GM23338 (cell line): ENCODE measurements around the gene PANK4. TPM values are rescaled to one million over a fixed set of nuclear protein-coding genes. Genes with fewer than 3 reads are reported as not detected.
A peak's percentile ranks its signal among the peaks of the same experiment; 100 is the strongest.

ENCODE experiments used
- ATAC-seq: fragments of 200-7000 bp; cut with Tn5 transposase; 3 replicates; pipeline ENCODE4 v1.9.1; 2020
- DNase-seq: peaks from one replicate; pipeline ENCODE4 v3.0.0-alpha.2; 2015; ENCODE audit warnings: low spot score
- H2AFZ ChIP-seq: fragments of 200-600 bp; sonication (generic); 2 replicates; pipeline ENCODE4 v1.8.0; 2016; ENCODE audit warnings: antibody characterized with exemption, mild to moderate bottlenecking, moderate library complexity
- H3F3A ChIP-seq: fragments of 200-600 bp; sonication (generic); replicated peaks from 2 replicates; pipeline ENCODE4 v1.8.0; 2017; ENCODE audit warnings: antibody characterized with exemption, mixed run types, low read depth
- H3K27ac ChIP-seq: fragments of 200-600 bp; sonication (generic); 2 replicates; pipeline ENCODE4 v1.6.1; 2016; ENCODE audit warnings: low read depth
- H3K27me3 ChIP-seq: fragments of 200-600 bp; sonication (generic); 2 replicates; pipeline ENCODE4 v1.8.0; 2016; ENCODE audit warnings: mild to moderate bottlenecking, mixed run types, moderate library complexity; ENCODE audit not compliant: insufficient read depth
- H3K36me3 ChIP-seq: fragments of 200-600 bp; sonication (generic); 2 replicates; pipeline ENCODE4 v1.8.0; 2016; ENCODE audit warnings: mild to moderate bottlenecking; ENCODE audit not compliant: insufficient read depth
- H3K4me1 ChIP-seq: fragments of 200-600 bp; sonication (generic); 2 replicates; pipeline ENCODE4 v1.8.0; 2016; ENCODE audit warnings: mild to moderate bottlenecking, moderate library complexity; ENCODE audit not compliant: insufficient read depth
- H3K4me2 ChIP-seq: fragments of 200-600 bp; sonication (generic); 2 replicates; pipeline ENCODE4 v1.7.1; 2017; ENCODE audit warnings: mixed run types
- H3K4me3 ChIP-seq: fragments of 200-600 bp; sonication (generic); 2 replicates; pipeline ENCODE4 v1.6.1; 2016; ENCODE audit warnings: mixed run types
- H3K79me2 ChIP-seq: fragments of 200-600 bp; sonication (generic); replicated peaks from 2 replicates; pipeline ENCODE4 v1.8.0; 2017; ENCODE audit warnings: mild to moderate bottlenecking; ENCODE audit not compliant: insufficient read depth
- H3K9me2 ChIP-seq: fragments of 200-600 bp; sonication (generic); 2 replicates; pipeline ENCODE4 v1.8.0; 2017; ENCODE audit not compliant: insufficient read depth
- H4K20me1 ChIP-seq: fragments of 200-600 bp; sonication (generic); replicated peaks from 2 replicates; pipeline ENCODE4 v1.8.0; 2017; ENCODE audit warnings: mild to moderate bottlenecking; ENCODE audit not compliant: insufficient read depth
- H3K27ac Mint-ChIP-seq: 2 replicates; pipeline ENCODE4 v1.8.0; 2020; ENCODE audit warnings: inconsistent platforms, mild to moderate bottlenecking, moderate library complexity, mixed read lengths
- H3K27me3 Mint-ChIP-seq: 3 replicates; pipeline ENCODE4 v1.8.0; 2022; ENCODE audit warnings: low read depth, mild to moderate bottlenecking, moderate library complexity, mixed read lengths, inconsistent platforms; ENCODE audit not compliant: insufficient read depth, poor library complexity
- H3K36me3 Mint-ChIP-seq: 3 replicates; pipeline ENCODE4 v1.8.0; 2021; ENCODE audit warnings: low read depth, mild to moderate bottlenecking, inconsistent platforms, moderate library complexity, mixed read lengths
- H3K4me1 Mint-ChIP-seq: 3 replicates; pipeline ENCODE4 v1.8.0; 2020; ENCODE audit warnings: mild to moderate bottlenecking, inconsistent platforms, mixed read lengths
- H3K4me3 Mint-ChIP-seq: 3 replicates; pipeline ENCODE4 v1.8.0; 2021; ENCODE audit warnings: moderate library complexity, mild to moderate bottlenecking, inconsistent platforms, mixed read lengths
- H3K9me3 Mint-ChIP-seq: 3 replicates; pipeline ENCODE4 v1.8.0; 2020; ENCODE audit warnings: moderate library complexity, mild to moderate bottlenecking, inconsistent platforms, mixed read lengths
- CREB1 ChIP-seq: fragments of 250-450 bp; sonication (Bioruptor Pico); IDR thresholded peaks from 2 replicates; pipeline ENCODE4 v1.5.0; 2020; ENCODE audit warnings: low read depth, mild to moderate bottlenecking, moderate library complexity
- CTCF ChIP-seq, 2 experiments: fragments of 200-600 bp in 1 of 2; sonication (generic) in 1 of 2; conservative IDR thresholded peaks; 2 replicates each; pipeline versions ENCODE4 v1.5.1 to v1.6.1; 2016 to 2017; ENCODE audit warnings: antibody characterized with exemption in 2 of 2, low read depth in 2 of 2, mild to moderate bottlenecking in 2 of 2, moderate library complexity in 1 of 2
- ETS1 ChIP-seq: IDR thresholded peaks from 2 replicates; pipeline ENCODE4 v1.6.1; 2016; ENCODE audit warnings: antibody characterized with exemption
- EZH2 ChIP-seq: fragments of 200-600 bp; sonication (generic); IDR thresholded peaks from one replicate; pipeline ENCODE4 v1.8.0; 2017; ENCODE audit warnings: antibody characterized with exemption, mild to moderate bottlenecking, low read depth; ENCODE audit not compliant: unreplicated experiment
- EZH2phosphoT487 ChIP-seq: fragments of 200-600 bp; sonication (generic); IDR thresholded peaks from one replicate; pipeline ENCODE4 v1.8.1; 2018; ENCODE audit warnings: antibody characterized with exemption; ENCODE audit not compliant: unreplicated experiment
- JUNB ChIP-seq: IDR thresholded peaks from one replicate; pipeline ENCODE4 v1.6.1; 2016; ENCODE audit warnings: antibody characterized with exemption; ENCODE audit not compliant: unreplicated experiment
- NANOG ChIP-seq: IDR thresholded peaks from 2 replicates; pipeline ENCODE4 v1.6.1; 2016; ENCODE audit warnings: antibody characterized with exemption, borderline replicate concordance
- POLR2AphosphoS5 ChIP-seq: IDR thresholded peaks from 2 replicates; pipeline ENCODE4 v1.6.1; 2016; ENCODE audit warnings: antibody characterized with exemption, low read depth
- STAT1 ChIP-seq: IDR thresholded peaks from one replicate; pipeline ENCODE4 v1.6.1; 2016; ENCODE audit warnings: antibody characterized with exemption; ENCODE audit not compliant: unreplicated experiment
- ZNF114 ChIP-seq: fragments of 250-450 bp; sonication (Bioruptor Pico); IDR thresholded peaks from 2 replicates; pipeline ENCODE4 v1.5.0; 2020; ENCODE audit warnings: mild to moderate bottlenecking, moderate library complexity
- ZNF331 ChIP-seq: fragments of 250-450 bp; sonication (Bioruptor Pico); IDR thresholded peaks from 2 replicates; pipeline ENCODE4 v1.5.0; 2020; ENCODE audit warnings: low read depth, mild to moderate bottlenecking, moderate library complexity
- polyA plus RNA-seq: library from polyadenylated mRNA; unstranded; fragments of >200 nt; fragmentation: Nextera tagmentation; extraction: Ambion mirVana; gene quantifications from 2 replicates; pipeline ENCODE4 v1.2.1, GENCODE V29; 2016
- total RNA-seq: library from RNA; depleted of rRNA; stranded (reverse); fragments of >200 nt; shearing (Covaris generic); gene quantifications from 2 replicates; pipeline ENCODE4 v1.2.3, GENCODE V29; 2014
- TF ChIP-seq, protein P1 (sequence below): IDR thresholded peaks from one replicate; pipeline ENCODE4 v1.6.1; 2018; ENCODE audit warnings: antibody characterized with exemption; ENCODE audit not compliant: unreplicated experiment

The PANK4 gene
- total and polyA plus RNA-seq, 2 experiments from 2014 or later = 25.8 to 43.7 TPM

- Histone ChIP-seq H3F3A (no peaks in the 10 kb centered on the region), H3K27ac (no peak overlapping the region), H4K20me1 (no peaks in the 10 kb centered on the region), H3K27me3 (no peaks in the 10 kb centered on the region), H3K79me2 (no peaks in the 10 kb centered on the region), H3K4me2 (no peak overlapping the region), H3K4me1 (no peaks in the 10 kb centered on the region), H3K4me3 (no peak overlapping the region), H3K9me2 (no peaks in the 10 kb centered on the region), H3K36me3 (no peaks in the 10 kb centered on the region), H2AFZ (no peak overlapping the region)
- Mint-ChIP-seq H3K27me3 (peaks cover 1% of the 10 kb centered on the region), H3K4me1 (no peaks in the 10 kb centered on the region), H3K9me3 (no peaks in the 10 kb centered on the region), H3K27ac (no peak overlapping the region), H3K36me3 (no peaks in the 10 kb centered on the region), H3K4me3 (no peak overlapping the region)
- ATAC-seq (peak; percentile 41), DNase-seq (no peak)
- TF ChIP-seq POLR2AphosphoS5 (no peak), NANOG (no peak), CTCF (conservative IDR thresholded peaks at IDR 0.05; ENCODE audit: low read depth in 2 of 2) (no peak), EZH2phosphoT487 (no peak), ZNF114 (CRISPR knock-in tag) (no peak), JUNB (no peak), CREB1 (CRISPR knock-in tag) (no peak), STAT1 (no peak)
- TF ChIP-seq, protein P1, sequence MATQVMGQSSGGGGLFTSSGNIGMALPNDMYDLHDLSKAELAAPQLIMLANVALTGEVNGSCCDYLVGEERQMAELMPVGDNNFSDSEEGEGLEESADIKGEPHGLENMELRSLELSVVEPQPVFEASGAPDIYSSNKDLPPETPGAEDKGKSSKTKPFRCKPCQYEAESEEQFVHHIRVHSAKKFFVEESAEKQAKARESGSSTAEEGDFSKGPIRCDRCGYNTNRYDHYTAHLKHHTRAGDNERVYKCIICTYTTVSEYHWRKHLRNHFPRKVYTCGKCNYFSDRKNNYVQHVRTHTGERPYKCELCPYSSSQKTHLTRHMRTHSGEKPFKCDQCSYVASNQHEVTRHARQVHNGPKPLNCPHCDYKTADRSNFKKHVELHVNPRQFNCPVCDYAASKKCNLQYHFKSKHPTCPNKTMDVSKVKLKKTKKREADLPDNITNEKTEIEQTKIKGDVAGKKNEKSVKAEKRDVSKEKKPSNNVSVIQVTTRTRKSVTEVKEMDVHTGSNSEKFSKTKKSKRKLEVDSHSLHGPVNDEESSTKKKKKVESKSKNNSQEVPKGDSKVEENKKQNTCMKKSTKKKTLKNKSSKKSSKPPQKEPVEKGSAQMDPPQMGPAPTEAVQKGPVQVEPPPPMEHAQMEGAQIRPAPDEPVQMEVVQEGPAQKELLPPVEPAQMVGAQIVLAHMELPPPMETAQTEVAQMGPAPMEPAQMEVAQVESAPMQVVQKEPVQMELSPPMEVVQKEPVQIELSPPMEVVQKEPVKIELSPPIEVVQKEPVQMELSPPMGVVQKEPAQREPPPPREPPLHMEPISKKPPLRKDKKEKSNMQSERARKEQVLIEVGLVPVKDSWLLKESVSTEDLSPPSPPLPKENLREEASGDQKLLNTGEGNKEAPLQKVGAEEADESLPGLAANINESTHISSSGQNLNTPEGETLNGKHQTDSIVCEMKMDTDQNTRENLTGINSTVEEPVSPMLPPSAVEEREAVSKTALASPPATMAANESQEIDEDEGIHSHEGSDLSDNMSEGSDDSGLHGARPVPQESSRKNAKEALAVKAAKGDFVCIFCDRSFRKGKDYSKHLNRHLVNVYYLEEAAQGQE = no peak
Measured at GRCh38 chr1:2474104-2474844, 52.1 kb downstream of the PANK4 start.

GRCh38 chr1:2473198-2473597 is 53.2 kb downstream of the PANK4 start:
- H3F3A ChIP-seq = no peaks in the 10 kb centered on the region
- TF ChIP-seq CTCF (conservative IDR thresholded peaks at IDR 0.05; ENCODE audit: low read depth in 2 of 2) = no peak
- no peak for TF ChIP-seq EZH2
- TF ChIP-seq, protein P1 = no peak
- TF ChIP-seq ZNF331 = no peak
- no peak for TF ChIP-seq ETS1
- TF ChIP-seq STAT1 = no peak

More at GRCh38 chr1:2473198-2473597, 53.2 kb downstream of the PANK4 start:
- Mint-ChIP-seq H3K27ac (no peak overlapping the region), H3K4me1 (no peaks in the 10 kb centered on the region), H3K27me3 (peaks cover 6% of the 10 kb centered on the region), H3K9me3 (no peaks in the 10 kb centered on the region), H3K36me3 (no peaks in the 10 kb centered on the region), H3K4me3 (no peak overlapping the region)
- Histone ChIP-seq H3K27ac (no peak overlapping the region), H3K36me3 (no peaks in the 10 kb centered on the region), H3K4me1 (no peaks in the 10 kb centered on the region), H3K9me2 (no peaks in the 10 kb centered on the region), H3K4me2 (no peak overlapping the region), H2AFZ (no peak overlapping the region), H3K27me3 (no peaks in the 10 kb centered on the region), H4K20me1 (no peaks in the 10 kb centered on the region), H3K4me3 (no peak overlapping the region), H3K79me2 (no peaks in the 10 kb centered on the region)
- DNase-seq (no peak), ATAC-seq (no peak)
